ENCODE results near the gene FOXP1. TPM values are rescaled to one million over a fixed set of nuclear protein-coding genes. Genes with fewer than 3 reads are reported as not detected.

FOXP1 gene
- total RNA-seq, 2 donors from 2014 or later = 41.7 to 94.3 TPM

- Histone ChIP-seq H3K36me3 (ENCODE audit: control insufficient read depth, insufficient read depth, low read length) (no peaks in the 10 kb centered on the region), H3K27me3 (ENCODE audit: control insufficient read depth, insufficient read depth, low read length, poor library complexity, severe bottlenecking) (no peaks in the 10 kb centered on the region), H3K4me3 (ENCODE audit: low read length) (no peak overlapping the region), H3K27ac (ENCODE audit: low read depth, low read length) (no peak overlapping the region), H3K9me3 (ENCODE audit: control insufficient read depth, low read length) (no peaks in the 10 kb centered on the region), H3K9ac (ENCODE audit: extremely low read depth, low read length, poor library complexity, severe bottlenecking) (no peak overlapping the region), H3K4me1 (ENCODE audit: control insufficient read depth, insufficient read depth, low read length) (peaks cover 24% of the 10 kb centered on the region)
- Mint-ChIP-seq H3K4me1 (peaks cover 65% of the 10 kb centered on the region), H3K4me3 (no peak overlapping the region), H3K9me3 (no peaks in the 10 kb centered on the region), H3K27me3 (ENCODE audit: insufficient read depth) (no peaks in the 10 kb centered on the region), H3K36me3 (ENCODE audit: low read depth) (peaks cover 2% of the 10 kb centered on the region), H3K27ac (no peak overlapping the region)
- WGBS, 2 experiments (ENCODE audit: insufficient coverage in 1 of 2, insufficient read length in 1 of 2) = 95 to 100% methylated on average over 2 to 4 of the region's 4 CpGs
- DNase-seq = no peak
- TF ChIP-seq, protein P1, sequence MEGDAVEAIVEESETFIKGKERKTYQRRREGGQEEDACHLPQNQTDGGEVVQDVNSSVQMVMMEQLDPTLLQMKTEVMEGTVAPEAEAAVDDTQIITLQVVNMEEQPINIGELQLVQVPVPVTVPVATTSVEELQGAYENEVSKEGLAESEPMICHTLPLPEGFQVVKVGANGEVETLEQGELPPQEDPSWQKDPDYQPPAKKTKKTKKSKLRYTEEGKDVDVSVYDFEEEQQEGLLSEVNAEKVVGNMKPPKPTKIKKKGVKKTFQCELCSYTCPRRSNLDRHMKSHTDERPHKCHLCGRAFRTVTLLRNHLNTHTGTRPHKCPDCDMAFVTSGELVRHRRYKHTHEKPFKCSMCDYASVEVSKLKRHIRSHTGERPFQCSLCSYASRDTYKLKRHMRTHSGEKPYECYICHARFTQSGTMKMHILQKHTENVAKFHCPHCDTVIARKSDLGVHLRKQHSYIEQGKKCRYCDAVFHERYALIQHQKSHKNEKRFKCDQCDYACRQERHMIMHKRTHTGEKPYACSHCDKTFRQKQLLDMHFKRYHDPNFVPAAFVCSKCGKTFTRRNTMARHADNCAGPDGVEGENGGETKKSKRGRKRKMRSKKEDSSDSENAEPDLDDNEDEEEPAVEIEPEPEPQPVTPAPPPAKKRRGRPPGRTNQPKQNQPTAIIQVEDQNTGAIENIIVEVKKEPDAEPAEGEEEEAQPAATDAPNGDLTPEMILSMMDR (conservative IDR thresholded peaks at IDR 0.05) = no peak
These were observed 372.4 kb downstream of the FOXP1 start for GRCh38 chr3:71211083-71211482.

DNA sequence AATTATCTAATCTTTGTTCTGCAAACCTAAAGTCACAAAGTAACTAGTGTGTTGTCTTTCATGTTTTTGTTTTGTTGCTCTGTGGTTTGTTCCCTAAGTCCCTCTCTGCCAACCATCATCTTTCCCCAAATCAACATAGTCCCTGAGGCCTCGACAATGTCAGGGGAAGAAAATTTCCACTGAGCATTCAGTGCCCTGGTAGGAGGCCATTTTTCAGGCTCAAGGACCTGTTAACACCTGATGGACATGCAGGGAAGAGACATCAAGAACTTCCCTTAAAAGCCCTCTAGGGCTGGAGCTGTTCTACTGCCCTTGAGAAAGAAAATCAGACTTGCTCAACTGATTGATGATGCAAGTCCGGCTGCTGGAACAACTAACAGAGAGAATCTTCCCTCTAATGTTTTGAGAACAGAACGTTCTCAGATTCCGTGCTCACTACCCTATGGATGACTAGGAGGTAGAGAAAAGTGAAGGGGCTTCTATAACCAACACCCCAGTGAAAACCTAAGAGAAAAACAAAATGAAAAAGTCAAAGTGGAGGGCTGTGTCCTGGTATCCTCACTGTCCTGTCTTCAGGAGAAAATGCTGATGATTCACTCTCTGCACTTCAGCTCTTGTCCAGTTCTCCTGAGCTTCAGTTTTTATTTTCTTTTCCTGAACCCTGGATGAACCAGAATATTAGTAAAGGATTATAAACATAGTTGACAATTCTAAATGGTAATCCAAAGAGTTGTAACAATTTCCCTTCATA lies 373.1 kb downstream of the FOXP1 start:
- H3K27me3 Mint-ChIP-seq (ENCODE audit: insufficient read depth) = no peaks in the 10 kb centered on the region
- peaks cover 69% of the 10 kb centered on the region for H3K4me1 Mint-ChIP-seq
- peak overlapping the region; percentile 83 for H3K27ac Mint-ChIP-seq

DNA sequence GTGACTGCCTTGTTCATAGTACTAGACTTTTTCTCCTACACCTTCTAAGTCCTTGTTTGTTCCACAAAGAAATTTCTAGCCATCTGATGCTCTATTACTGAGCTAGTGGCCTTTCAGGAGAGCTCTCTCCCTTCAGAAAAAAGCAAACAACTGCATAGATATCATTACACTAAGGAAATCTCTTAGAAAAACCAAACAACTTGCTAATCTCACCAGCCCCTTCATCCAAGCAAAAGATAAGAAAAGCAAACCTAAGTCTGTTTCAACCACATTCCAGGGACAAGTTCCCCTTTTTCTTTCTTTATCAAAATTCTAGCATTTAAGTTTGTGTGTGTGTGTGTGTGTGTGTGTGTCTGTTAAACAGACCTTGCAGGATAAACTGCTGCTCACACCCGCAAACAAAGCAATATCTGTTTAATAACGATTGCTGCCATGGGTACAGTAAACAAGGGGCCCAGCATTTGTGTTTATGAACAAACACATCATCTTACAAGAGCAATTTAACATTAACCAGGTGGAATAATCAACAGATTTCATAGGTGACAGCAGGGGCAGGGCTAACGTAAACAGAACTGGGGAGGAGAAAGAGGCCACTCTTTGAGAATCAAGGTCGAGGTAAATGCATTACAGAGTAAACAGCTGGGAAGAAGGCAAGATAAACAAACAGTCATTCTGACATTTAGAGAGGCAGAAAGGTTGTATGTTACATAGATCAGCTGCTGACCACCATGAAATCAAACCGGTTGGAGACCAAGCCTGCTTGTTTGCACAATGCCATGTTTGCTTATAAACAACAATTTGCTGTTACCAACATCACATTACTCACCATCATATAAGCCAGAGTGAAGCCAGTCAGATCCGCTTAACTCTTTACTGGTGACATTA lies 375.1 kb downstream of the FOXP1 start:
- peak overlapping the region; percentile 86 for H3K27ac Mint-ChIP-seq
- H3K9me3 Mint-ChIP-seq = no peaks in the 10 kb centered on the region
- Histone ChIP-seq H3K9ac (ENCODE audit: extremely low read depth, low read length, poor library complexity, severe bottlenecking) (peak overlapping the region; percentile 42), H3K4me3 (ENCODE audit: low read length) (peak overlapping the region; percentile 71), H3K36me3 (ENCODE audit: control insufficient read depth, insufficient read depth, low read length) (no peaks in the 10 kb centered on the region), H3K9me3 (ENCODE audit: control insufficient read depth, low read length) (no peaks in the 10 kb centered on the region), H3K4me1 (ENCODE audit: control insufficient read depth, insufficient read depth, low read length) (peaks cover 26% of the 10 kb centered on the region), H3K27me3 (ENCODE audit: control insufficient read depth, insufficient read depth, low read length, poor library complexity, severe bottlenecking) (no peaks in the 10 kb centered on the region), H3K27ac (ENCODE audit: low read depth, low read length) (peak overlapping the region; percentile 39)
- H3K27me3 Mint-ChIP-seq (ENCODE audit: insufficient read depth) = no peaks in the 10 kb centered on the region
- H3K36me3 Mint-ChIP-seq (ENCODE audit: low read depth) = no peaks in the 10 kb centered on the region
- peak; percentile 64 for DNase-seq
- H3K4me1 Mint-ChIP-seq = peaks cover 70% of the 10 kb centered on the region
- TF ChIP-seq, protein P1 (conservative IDR thresholded peaks at IDR 0.05) = no peak
- WGBS, 2 experiments (ENCODE audit: insufficient coverage in 1 of 2, insufficient read length in 1 of 2) = 24% methylated on average over 3 to 6 of the region's 6 CpGs
- peak overlapping the region; percentile 10 for H3K4me3 Mint-ChIP-seq

More for the DNA sequence above, 373.1 kb downstream of the FOXP1 start:
- Mint-ChIP-seq H3K4me3 (peak overlapping the region; percentile 20), H3K36me3 (ENCODE audit: low read depth) (peaks cover 2% of the 10 kb centered on the region), H3K9me3 (no peaks in the 10 kb centered on the region)
- Histone ChIP-seq H3K4me1 (ENCODE audit: control insufficient read depth, insufficient read depth, low read length) (peaks cover 28% of the 10 kb centered on the region), H3K36me3 (ENCODE audit: control insufficient read depth, insufficient read depth, low read length) (no peaks in the 10 kb centered on the region), H3K4me3 (ENCODE audit: low read length) (peak overlapping the region; percentile 63), H3K9ac (ENCODE audit: extremely low read depth, low read length, poor library complexity, severe bottlenecking) (no peak overlapping the region), H3K9me3 (ENCODE audit: control insufficient read depth, low read length) (no peaks in the 10 kb centered on the region), H3K27ac (ENCODE audit: low read depth, low read length) (no peak overlapping the region), H3K27me3 (ENCODE audit: control insufficient read depth, insufficient read depth, low read length, poor library complexity, severe bottlenecking) (no peaks in the 10 kb centered on the region)
- DNase-seq = peak; percentile 75
- TF ChIP-seq, protein P1 (conservative IDR thresholded peaks at IDR 0.05) = peak; percentile 51
- WGBS, 2 experiments (ENCODE audit: insufficient coverage in 1 of 2, insufficient read length in 1 of 2) = 77 to 78% methylated on average over 4 of the region's 4 CpGs
